Fibroblast of lung (primary cell): ENCODE data around the gene PBX4. TPM values are rescaled to one million over a fixed set of nuclear protein-coding genes. Genes with fewer than 3 reads are reported as not detected.

Source experiments
- DNase-seq, 2 donors: peaks; one replicate each; pipeline versions ENCODE4 v3.0.0 to v3.0.0-alpha.2; 2010; ENCODE audit warnings: low read depth in 2 of 2
- H2AFZ ChIP-seq: 2 replicates; pipeline ENCODE4 v1.5.1; 2012; ENCODE audit warnings: low read length, control low read depth, inconsistent platforms
- H3K27ac ChIP-seq: 2 replicates; pipeline ENCODE4 v1.5.1; 2011; ENCODE audit warnings: low read length, control low read depth; ENCODE audit not compliant: insufficient read depth
- H3K27me3 ChIP-seq: 2 replicates; pipeline ENCODE4 v1.5.1; 2011; ENCODE audit warnings: mild to moderate bottlenecking, low read length; ENCODE audit not compliant: control insufficient read depth, insufficient read depth
- H3K36me3 ChIP-seq: 2 replicates; pipeline ENCODE4 v1.5.1; 2011; ENCODE audit warnings: low read length; ENCODE audit not compliant: control insufficient read depth, insufficient read depth
- H3K4me1 ChIP-seq: 2 replicates; pipeline ENCODE4 v1.5.1; 2011; ENCODE audit warnings: low read length; ENCODE audit not compliant: control insufficient read depth, insufficient read depth; ENCODE audit errors: extremely low read depth
- H3K4me2 ChIP-seq: 2 replicates; pipeline ENCODE4 v1.5.1; 2011; ENCODE audit warnings: low read length, control low read depth; ENCODE audit not compliant: insufficient read depth; ENCODE audit errors: extremely low read depth
- H3K4me3 ChIP-seq, 4 experiments: fragments of 200-600 bp in 1 of 4; sonication (generic) in 1 of 4; replicated peaks in 1 of 4; 2 replicates each; pipeline ENCODE4 v1.5.1; 2011 to 2016; ENCODE audit warnings: low read length in 4 of 4, low read depth in 3 of 4, mild to moderate bottlenecking in 3 of 4, control low read depth in 2 of 4, inconsistent platforms in 1 of 4, mixed read lengths in 1 of 4; ENCODE audit not compliant: insufficient read depth in 1 of 4; ENCODE audit errors: control extremely low read depth in 1 of 4
- H3K79me2 ChIP-seq: 2 replicates; pipeline ENCODE4 v1.5.1; 2012; ENCODE audit warnings: mild to moderate bottlenecking, low read length, inconsistent platforms; ENCODE audit not compliant: control insufficient read depth, insufficient read depth
- H3K9ac ChIP-seq: 2 replicates; pipeline ENCODE4 v1.5.1; 2011; ENCODE audit warnings: mild to moderate bottlenecking, low read length, control low read depth; ENCODE audit not compliant: insufficient read depth
- H3K9me3 ChIP-seq: 2 replicates; pipeline ENCODE4 v1.5.1; 2012; ENCODE audit warnings: low read depth, low read length; ENCODE audit not compliant: control insufficient read depth, insufficient read depth
- H4K20me1 ChIP-seq: 2 replicates; pipeline ENCODE4 v1.5.1; 2011; ENCODE audit warnings: low read length; ENCODE audit not compliant: control insufficient read depth, insufficient read depth; ENCODE audit errors: extremely low read depth
- CTCF ChIP-seq, 2 donors: IDR thresholded peaks in 1 of 2; conservative IDR thresholded peaks in 1 of 2; 1 replicate in 1 of 2; 2 replicates in 1 of 2; pipeline ENCODE4 v1.5.1; 2011 to 2012; ENCODE audit warnings: low read length in 2 of 2, control low read depth in 1 of 2, inconsistent platforms in 1 of 2, low read depth in 1 of 2, mild to moderate bottlenecking in 1 of 2
- EZH2 ChIP-seq: IDR thresholded peaks from 2 replicates; pipeline ENCODE4 v1.5.1; 2012; ENCODE audit warnings: low read length, control low read depth, mild to moderate bottlenecking; ENCODE audit errors: missing control alignments
- polyA plus RNA-seq, 2 donors: library from polyadenylated mRNA; depleted of rRNA in 1 of 2; stranded (reverse) in 1 of 2; unstranded in 1 of 2; fragments of >200 nt; gene quantifications; 2 replicates each; pipeline ENCODE4 v1.2.1, GENCODE V29; 2011 to 2012; ENCODE audit warnings: missing spikeins in 1 of 2
- total RNA-seq: library from RNA; depleted of rRNA; stranded (reverse); fragments of >200 nt; gene quantifications from 2 replicates; pipeline ENCODE4 v1.2.1, GENCODE V29; 2014

The PBX4 gene
- total and polyA plus RNA-seq, 2 donors (not counting 1 experiment from before 2014, with no cell fraction given): 0.39 to 1.7 TPM

GRCh38 chr19:19655051-19655594, 36.6 kb upstream of the PBX4 start:
- TF ChIP-seq EZH2 (no peak), CTCF (conservative IDR thresholded peaks at IDR 0.05 in 1 of 2, IDR thresholded peaks at IDR 0.05 in 1 of 2; ENCODE audit: low read depth in 1 of 2, low read length in 2 of 2) (no peak)
- no peaks in the 10 kb centered on the region for H3K4me1 ChIP-seq
- peaks cover 53% of the 10 kb centered on the region for H3K36me3 ChIP-seq
- no peak overlapping the region for H3K27ac ChIP-seq
- H3K4me3 ChIP-seq: no peak overlapping the region
- H3K27me3 ChIP-seq: no peaks in the 10 kb centered on the region
- no peak overlapping the region for H3K9ac ChIP-seq
- H3K79me2 ChIP-seq: peaks cover 7% of the 10 kb centered on the region
- no peaks in the 10 kb centered on the region for H4K20me1 ChIP-seq
- DNase-seq: no peak
- no peak overlapping the region for H3K4me2 ChIP-seq
- H3K9me3 ChIP-seq: no peaks in the 10 kb centered on the region
- H2AFZ ChIP-seq: no peak overlapping the region

GRCh38 chr19:19654441-19654840, 36.0 kb upstream of the PBX4 start:
- H2AFZ ChIP-seq: no peak overlapping the region
- H4K20me1 ChIP-seq: no peaks in the 10 kb centered on the region
- H3K79me2 ChIP-seq: no peaks in the 10 kb centered on the region
- no peak for TF ChIP-seq EZH2
- no peak for TF ChIP-seq CTCF (conservative IDR thresholded peaks at IDR 0.05 in 1 of 2, IDR thresholded peaks at IDR 0.05 in 1 of 2; ENCODE audit: low read depth in 1 of 2, low read length in 2 of 2)
- H3K9ac ChIP-seq: no peak overlapping the region
- no peak overlapping the region for H3K27ac ChIP-seq
- no peaks in the 10 kb centered on the region for H3K9me3 ChIP-seq
- peaks cover 54% of the 10 kb centered on the region for H3K36me3 ChIP-seq
- DNase-seq: no peak
- H3K27me3 ChIP-seq: no peaks in the 10 kb centered on the region
- no peak overlapping the region for H3K4me2 ChIP-seq
- H3K4me1 ChIP-seq: no peaks in the 10 kb centered on the region
- H3K4me3 ChIP-seq: no peak overlapping the region

DNA sequence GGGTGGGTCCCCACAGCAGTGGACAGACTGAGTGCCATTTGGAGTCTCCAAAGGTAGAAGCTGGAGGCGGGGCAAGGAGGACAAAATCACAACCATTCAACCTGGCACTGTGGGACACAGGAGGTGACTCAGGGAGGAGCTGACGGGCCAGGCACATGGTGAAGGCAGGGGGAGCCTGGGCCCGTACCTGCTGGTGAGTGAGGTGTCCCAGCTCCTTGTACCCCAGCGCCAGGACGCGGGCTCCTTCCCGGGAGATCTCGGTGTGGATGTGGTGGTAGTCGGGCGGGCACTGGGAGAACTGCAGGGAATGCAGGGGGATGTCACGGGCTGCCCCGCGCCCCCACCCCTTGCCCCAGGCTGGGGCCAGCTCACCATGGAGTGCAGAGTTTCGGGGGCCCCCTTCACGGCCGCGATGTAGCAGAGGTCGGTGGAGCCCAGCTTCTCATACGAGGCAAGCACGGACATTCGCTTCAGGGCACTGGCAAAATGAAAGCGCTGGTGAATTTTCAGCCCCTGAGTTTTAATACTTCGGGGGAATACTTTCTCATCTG, 35.2 kb upstream of the PBX4 start:
- Histone ChIP-seq H3K27ac (no peak overlapping the region), H3K9me3 (no peaks in the 10 kb centered on the region), H3K9ac (no peak overlapping the region), H3K36me3 (peaks cover 55% of the 10 kb centered on the region), H3K4me1 (no peaks in the 10 kb centered on the region), H3K4me2 (no peak overlapping the region), H2AFZ (no peak overlapping the region), H3K79me2 (no peaks in the 10 kb centered on the region), H3K27me3 (no peaks in the 10 kb centered on the region), H4K20me1 (no peaks in the 10 kb centered on the region), H3K4me3 (no peak overlapping the region)
- no peak for DNase-seq
- TF ChIP-seq EZH2 (no peak), CTCF (conservative IDR thresholded peaks at IDR 0.05 in 1 of 2, IDR thresholded peaks at IDR 0.05 in 1 of 2; ENCODE audit: low read depth in 1 of 2, low read length in 2 of 2) (no peak)
